ENCODE results near the gene SHKBP1. TPM values are rescaled to one million over a fixed set of nuclear protein-coding genes. Genes with fewer than 3 reads are reported as not detected.

The SHKBP1 gene
- total RNA-seq, 1 donor from 2014 or later: 28.6 TPM

DNA sequence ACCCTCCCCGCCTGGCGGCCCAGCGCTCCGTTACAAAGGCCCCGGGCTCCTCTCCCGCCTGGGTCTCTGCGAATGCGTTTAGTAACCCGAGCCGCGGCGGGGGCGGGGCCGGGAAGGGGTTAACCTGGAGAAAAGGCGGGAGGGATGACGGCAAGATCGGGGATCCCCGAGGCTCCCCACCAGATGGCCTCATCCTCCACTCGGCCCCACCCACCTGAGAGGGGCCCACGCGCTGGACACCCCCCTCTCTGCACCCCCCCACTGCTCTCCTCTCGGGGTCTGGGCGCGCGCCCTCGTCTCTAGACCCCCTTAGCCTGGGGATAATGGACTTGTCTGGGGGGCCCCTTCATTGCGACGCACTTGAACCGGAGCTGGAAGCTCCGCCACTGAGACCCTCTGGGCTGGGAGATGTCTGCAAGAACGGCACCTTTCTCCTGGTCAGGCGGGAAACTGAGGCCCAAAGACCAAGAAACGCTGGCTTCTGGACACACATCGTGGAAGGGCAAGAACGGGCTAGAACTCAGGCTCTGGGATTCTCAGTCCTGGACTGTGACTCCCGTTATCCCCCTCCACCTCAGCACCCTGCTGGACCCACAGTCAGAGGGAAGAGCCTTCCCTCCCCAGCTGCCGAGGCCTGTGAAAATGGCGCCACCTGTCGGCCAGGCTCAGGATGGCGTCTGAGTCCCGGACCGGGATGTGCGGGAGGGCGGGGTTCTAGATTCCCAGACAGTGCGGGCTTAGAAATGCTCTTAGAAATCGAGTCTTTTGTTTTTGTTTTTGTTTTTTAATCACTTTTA lies 21.6 kb downstream of the SHKBP1 start:
- intact Hi-C loops (cut with DNase I): loop anchor here (2.0 to 5.0 kb wide), 2 partner anchors 70 to 461 kb away; no protein-coding TSS in a partner anchor
- DNase-seq (ENCODE audit: low spot score): peak; percentile 95

DNA sequence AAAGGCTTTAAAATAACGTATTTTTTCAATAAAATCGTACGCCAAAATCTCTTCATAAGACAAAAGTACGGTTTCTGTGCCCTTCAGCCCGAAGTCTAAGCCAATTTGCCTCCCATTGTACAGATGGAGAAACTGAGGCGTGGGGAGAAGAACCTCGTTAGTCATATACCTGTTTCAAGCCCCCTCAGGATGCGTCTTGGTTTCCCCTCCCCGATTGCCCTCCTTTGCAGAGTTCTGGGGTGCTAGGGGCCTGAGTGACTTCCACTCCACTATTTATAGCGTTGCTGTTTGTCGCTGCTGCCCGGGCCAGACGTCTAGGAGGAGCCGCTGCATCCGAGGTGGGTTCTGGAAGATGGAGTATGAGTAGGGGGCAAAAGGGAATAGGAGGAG lies 22.2 kb downstream of the SHKBP1 start:
- DNase-seq (ENCODE audit: low spot score): no peak
- intact Hi-C loops (cut with DNase I): loop anchor here (2.0 to 5.0 kb wide), 2 partner anchors 70 to 462 kb away; no protein-coding TSS in a partner anchor

DNA sequence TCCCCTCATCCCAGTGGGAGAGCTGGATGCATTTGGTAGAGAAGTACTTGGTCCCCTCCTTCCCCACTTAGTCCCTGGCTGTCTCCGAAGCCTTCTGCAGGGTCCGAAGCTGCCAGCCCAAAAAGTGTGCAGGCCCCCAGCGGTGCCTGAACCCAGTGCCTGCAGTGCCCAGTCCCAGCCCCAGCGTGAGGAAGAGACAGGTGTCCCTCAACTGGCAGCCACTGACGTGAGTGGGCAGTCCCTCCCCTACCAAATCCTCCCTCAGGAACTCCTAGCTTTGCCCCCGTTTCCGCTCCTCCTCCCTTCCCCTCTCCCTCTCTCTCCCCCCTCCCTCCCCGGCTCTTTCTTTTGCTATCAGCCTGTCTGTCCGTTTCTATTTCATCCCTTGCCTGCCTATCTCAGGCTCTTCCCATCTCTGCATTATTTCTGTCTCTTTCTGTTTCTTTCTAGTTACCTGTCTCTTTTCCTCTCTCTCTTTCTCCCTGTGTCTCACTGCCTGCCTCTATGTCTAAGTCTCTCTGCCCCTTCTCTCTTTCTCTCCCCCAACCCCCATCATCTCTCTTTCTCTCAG lies 22.7 kb downstream of the SHKBP1 start:
- DNase-seq (ENCODE audit: low spot score): no peak
- intact Hi-C loops (cut with DNase I): loop anchor here (2.0 to 5.0 kb wide), 2 partner anchors 71 to 462 kb away; no protein-coding TSS in a partner anchor

DNA sequence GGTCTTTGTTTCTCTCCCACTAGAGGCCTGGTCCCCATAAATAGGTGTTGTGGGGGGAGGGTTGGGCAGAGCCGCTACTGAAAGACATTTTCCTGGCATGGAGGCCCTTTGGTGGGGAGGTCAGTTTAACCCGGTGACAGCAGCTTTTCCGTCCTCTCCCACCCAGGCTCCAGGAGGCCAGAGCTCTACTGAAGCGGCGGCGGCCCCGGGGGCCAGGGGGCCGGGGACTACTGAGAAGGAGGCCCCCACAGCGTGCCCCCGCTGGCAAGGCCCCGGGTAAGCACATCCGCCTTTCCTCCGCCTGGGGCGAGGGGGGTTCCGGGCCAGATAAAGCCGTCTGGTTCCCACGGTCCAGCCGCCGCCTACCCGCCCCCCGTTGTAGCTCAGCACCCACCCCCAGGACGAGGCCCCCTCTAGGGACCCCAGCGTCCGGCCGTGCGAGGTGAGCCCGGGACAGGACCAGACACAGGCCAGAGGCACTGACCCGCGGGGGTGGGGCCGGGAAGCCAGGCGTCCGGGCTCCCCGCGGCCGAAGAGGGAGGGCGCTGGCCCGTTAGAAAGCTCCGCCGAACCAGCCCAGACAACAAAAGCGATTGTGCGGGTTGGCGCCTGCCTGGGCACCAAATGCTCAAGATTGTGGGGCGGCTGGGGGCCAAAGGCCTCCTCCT lies 23.4 kb downstream of the SHKBP1 start:
- DNase-seq (ENCODE audit: low spot score): no peak
- intact Hi-C loops (cut with DNase I): loop anchor here (2.0 to 5.0 kb wide), 7 partner anchors 29 to 463 kb away; partner anchors contain the start of genes BLVRB, COQ8B, ITPKC and SERTAD3

DNA sequence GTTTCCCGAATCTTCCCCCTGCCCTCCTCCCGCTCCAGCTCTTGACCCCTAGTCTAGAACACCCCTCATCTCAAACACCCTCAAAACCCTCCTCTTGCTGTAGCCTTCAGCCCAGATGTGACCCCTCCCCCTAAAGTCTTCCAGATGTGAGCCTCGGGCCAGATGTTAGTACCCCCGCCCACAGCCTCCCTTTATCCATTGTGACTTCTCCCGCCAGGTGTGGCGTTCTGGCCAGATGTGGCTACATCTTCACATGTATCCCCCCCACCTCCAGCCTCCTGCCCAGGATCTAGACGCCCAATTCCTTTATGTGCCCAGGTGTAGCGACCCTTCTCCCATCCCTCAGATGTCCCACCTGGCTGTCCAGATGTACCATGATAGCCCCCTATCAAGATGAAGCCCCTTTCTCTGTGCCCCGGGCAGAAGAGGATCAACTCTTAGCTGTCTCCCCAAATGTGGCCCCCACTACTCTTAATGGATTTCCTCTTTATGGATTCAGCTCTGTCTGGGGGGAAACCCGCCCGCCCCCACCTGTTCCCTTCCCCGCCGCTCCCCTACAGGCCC lies 24.0 kb downstream of the SHKBP1 start:
- DNase-seq (ENCODE audit: low spot score): no peak
- intact Hi-C loops (cut with DNase I): loop anchor here (2.0 to 5.0 kb wide), 5 partner anchors 30 to 298 kb away; partner anchors contain the start of genes BLVRB, COQ8B, ITPKC and SERTAD3

DNA sequence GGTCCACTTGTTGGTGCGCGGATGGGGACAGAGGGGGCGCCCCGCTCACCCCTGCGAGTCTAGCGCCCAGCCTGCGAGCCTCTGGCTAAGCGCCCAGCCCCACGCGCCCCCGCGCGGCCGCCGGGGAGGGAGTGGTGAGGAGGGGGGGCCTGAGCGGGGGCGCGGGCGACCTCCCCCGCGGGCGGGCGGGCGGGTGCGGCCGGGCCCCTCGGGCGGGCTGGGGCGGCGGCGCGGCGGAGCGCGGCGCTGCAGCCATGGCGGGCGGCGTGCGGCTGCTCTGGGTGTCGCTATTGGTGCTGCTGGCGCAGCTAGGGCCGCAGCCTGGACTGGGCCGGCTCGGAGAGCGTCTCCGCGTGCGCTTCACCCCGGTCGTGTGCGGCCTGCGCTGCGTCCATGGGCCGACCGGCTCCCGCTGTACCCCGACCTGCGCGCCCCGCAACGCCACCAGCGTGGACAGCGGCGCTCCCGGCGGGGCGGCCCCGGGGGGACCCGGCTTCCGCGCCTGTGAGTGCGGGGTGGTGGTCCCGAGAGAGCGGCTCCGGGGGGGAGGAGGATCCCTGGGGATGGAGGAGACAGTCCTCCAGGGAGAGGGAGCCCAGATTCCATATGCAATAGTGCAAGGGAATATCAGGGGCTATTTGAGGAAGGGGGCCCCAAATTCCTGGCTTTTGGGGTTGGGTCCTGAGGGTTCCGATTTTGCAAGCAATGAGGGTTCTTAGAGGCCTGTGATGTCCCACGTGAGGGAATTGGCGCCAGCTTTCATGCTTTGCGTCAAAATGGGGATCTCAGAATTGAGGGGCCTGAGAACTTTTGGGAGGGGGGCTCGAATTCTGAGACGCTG lies 24.7 kb downstream of the SHKBP1 start, which contains the start of gene LTBP4:
TSS of gene LTBP4 (plus strand) at position 236 of the 841 bp plus-strand sequence. CDS start at position 255, 19 bp downstream.
- intact Hi-C loops (cut with DNase I): loop anchor here (2.0 to 5.0 kb wide), 5 partner anchors 31 to 299 kb away; partner anchors contain the start of genes BLVRB, COQ8B, ITPKC and SERTAD3

DNA sequence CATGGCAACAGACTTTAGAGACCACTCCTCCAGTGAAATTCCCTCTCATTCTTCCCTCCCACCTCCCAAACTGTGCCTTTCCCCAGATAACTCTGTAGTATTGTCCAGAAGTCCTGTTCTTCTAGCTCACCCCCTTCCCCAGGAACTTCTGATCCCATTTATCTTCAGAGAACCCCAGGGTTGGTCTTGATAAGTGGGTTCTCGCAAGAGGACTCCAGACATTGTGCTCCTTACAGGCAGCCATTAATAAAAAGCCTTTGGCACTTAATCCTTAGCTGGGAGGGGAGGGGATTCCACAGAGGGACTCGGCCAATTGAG lies 26.4 kb downstream of the SHKBP1 start:
- intact Hi-C loops (cut with DNase I): loop anchor here (5.0 kb wide), 4 partner anchors 114 to 301 kb away; partner anchors contain the start of genes BLVRB, COQ8B, ITPKC and SERTAD3
- DNase-seq (ENCODE audit: low spot score): no peak

More for the DNA sequence above, 24.7 kb downstream of the SHKBP1 start, which contains the start of gene LTBP4:
- no peak for DNase-seq (ENCODE audit: low spot score)

DNA sequence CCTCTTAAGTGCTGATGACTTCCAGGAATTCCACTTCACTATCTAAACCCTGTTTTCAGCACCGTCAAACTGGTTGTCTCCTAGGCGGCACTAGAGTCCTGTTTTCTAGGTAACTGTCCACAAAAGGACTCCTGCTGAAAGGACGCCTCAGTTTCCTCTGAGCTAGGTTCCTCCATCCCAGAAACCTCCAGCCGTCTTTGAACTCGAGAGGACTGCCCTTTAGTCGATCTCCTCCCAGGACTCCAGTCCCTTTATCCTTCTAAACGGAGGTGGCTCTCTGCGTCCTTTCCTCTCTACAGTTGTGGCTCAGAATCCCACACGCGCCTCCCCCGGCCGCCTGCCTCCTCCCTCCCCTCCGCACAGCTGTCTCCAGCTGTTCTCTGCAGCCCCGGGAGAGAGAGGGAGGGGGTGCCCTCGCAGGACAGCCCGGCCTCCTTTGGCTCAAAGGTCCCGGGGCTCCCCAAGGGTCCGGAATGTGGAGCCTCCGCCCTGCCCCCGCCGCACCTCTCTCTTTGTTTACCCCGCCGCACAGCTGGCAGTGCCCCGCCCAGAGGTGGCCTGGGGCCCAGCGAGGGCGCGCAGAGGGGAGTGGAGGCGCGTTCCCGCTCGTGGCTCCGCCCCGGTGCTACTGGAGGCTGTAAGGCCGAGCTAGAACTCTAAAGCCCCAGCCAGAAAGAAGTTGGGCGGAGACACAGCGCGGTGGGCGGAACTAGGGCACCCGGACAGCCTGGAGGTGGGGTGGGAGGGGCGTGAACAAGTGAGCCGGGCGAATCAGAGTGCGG lies 26.9 kb downstream of the SHKBP1 start:
- DNase-seq (ENCODE audit: low spot score): peak; percentile 97
- intact Hi-C loops (cut with DNase I): loop anchor here (2.0 to 5.0 kb wide), 5 partner anchors 31 to 301 kb away; partner anchors contain the start of genes BLVRB, COQ8B, ITPKC and SERTAD3

DNA sequence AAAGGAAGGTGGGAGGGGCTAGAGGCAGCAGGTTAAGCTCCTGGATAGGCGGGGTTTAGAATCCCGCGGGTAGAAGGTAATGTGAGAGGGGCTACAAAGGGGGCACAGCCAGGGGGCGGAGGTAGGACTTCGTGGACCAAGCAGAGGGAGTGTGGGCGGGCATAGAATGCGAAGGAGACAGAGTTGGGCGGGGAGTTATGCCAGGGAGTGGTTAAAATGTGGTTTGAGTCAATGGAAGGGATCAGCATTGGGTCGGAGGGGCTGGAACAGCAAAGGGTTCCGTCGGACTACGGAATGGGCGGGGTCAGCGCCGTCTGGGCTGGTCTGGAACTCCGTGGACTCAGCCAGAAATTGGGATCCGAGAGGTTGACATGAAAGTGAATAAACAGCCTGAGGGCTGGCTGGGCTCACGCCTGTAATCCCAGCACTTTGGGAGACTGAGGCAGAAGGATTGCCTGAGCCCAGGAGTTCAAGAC lies 27.5 kb downstream of the SHKBP1 start:
- DNase-seq (ENCODE audit: low spot score): no peak
- intact Hi-C loops (cut with DNase I): loop anchor here (2.0 to 5.0 kb wide), 5 partner anchors 31 to 302 kb away; partner anchors contain the start of genes BLVRB, COQ8B, ITPKC and SERTAD3

DNA sequence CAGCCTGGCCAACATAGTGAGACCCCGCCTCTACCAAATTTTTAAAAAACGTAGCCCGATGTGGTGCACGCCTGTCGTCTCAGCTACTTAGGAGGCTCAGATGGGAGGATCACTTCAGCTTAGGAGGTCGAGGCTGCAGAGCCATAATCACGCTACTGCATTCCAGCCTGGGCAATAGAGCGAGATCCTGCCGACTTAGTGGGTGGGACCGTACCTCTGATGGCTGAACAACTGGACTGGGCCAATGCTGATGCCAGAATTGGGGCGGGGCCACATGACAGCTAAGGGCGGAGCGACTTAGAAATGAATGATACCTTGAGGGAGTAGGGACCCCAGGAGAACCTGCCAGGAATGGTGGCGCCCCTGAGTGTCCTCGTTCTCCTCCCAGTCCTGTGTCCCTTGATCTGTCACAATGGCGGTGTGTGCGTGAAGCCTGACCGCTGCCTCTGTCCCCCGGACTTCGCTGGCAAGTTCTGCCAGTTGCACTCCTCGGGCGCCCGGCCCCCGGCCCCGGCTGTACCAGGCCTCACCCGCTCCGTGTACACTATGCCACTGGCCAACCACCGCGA lies 28.1 kb downstream of the SHKBP1 start:
- no peak for DNase-seq (ENCODE audit: low spot score)
- intact Hi-C loops (cut with DNase I): loop anchor here (2.0 to 5.0 kb wide), 5 partner anchors 30 to 302 kb away; partner anchors contain the start of genes BLVRB, COQ8B, ITPKC and SERTAD3

DNA sequence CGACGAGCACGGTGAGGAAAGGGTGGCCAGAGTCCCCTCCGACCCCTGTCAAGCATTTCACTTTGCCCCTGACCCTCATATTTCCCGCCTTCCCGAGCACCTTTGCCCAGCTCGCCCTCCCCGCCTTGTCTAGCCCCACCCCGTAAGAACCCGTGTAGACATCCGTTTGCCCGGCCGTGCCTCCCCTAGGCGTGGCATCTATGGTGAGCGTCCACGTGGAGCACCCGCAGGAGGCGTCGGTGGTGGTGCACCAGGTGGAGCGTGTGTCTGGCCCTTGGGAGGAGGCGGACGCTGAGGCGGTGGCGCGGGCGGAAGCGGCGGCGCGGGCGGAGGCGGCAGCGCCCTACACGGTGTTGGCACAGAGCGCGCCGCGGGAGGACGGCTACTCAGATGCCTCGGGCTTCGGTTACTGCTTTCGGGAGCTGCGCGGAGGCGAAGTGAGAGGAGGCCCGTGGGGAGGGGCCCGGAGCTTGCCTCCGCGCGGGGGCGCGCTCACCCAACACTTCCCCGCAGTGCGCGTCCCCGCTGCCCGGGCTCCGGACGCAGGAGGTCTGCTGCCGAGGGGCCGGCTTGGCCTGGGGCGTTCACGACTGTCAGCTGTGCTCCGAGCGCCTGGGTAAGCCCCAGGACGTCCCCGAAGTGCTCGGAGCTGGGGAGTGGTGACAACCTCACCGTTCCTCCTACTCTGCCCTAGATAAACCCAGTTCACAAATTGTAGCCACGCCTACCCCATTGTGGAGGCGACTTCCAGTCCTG lies 28.7 kb downstream of the SHKBP1 start:
- intact Hi-C loops (cut with DNase I): loop anchor here (2.0 kb wide), 1 partner anchor 29 kb away; no protein-coding TSS in a partner anchor
- peak; percentile 84 for DNase-seq (ENCODE audit: low spot score)

DNA sequence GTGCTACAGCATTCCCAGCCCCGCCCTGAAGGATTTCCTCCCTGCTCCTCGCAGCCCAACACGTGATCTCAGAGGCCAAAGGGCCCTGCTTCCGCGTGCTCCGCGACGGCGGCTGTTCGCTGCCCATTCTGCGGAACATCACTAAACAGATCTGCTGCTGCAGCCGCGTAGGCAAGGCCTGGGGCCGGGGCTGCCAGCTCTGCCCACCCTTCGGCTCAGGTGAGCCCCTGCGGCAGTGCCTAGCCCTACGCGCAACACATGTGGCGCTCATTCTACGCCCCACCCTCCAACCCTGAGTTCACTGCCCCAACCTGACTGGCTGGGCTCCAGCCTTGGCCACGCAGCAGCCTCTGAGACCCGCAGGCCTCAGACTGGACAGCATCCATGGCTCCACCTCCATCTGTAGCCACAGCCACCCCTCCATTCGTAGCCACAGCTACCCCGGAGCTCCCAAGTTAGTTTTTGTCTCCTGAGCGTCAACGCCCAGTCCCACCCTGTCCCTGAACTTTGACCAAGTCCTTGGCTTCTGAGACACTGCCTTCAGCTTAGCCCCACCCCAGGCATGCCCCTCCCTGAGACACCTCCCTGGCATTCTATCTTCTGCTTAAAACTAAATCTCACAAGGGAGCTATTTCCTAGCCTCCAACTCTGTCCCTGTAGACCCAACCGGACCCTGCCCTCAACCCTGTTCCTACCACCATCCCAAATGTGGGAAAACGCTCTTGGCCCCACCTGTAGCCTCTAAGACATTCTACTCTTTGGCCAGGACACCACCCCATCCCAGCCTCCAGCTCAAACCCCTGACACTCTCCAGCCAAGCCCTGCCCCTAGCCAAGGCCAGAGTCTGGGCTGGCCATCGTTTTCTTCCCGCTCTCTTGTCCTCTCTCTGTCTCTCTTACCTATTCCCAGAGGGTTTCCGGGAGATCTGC lies 30.9 kb downstream of the SHKBP1 start:
- no peak for DNase-seq (ENCODE audit: low spot score)
- intact Hi-C loops (cut with DNase I): no loop called here

DNA sequence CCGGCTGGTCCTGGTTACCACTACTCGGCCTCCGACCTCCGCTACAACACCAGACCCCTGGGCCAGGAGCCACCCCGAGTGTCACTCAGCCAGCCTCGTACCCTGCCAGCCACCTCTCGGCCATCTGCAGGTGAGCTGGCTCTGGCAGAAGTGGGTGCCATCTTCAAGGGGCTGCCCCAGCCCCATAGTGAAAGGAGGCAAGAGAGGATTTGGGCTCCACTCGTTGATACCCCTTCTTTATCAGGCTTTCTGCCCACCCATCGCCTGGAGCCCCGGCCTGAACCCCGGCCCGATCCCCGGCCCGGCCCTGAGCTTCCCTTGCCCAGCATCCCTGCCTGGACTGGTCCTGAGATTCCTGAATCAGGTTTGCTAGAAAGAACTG lies 31.6 kb downstream of the SHKBP1 start:
- no peak for DNase-seq (ENCODE audit: low spot score)
- intact Hi-C loops (cut with DNase I): no loop called here

DNA sequence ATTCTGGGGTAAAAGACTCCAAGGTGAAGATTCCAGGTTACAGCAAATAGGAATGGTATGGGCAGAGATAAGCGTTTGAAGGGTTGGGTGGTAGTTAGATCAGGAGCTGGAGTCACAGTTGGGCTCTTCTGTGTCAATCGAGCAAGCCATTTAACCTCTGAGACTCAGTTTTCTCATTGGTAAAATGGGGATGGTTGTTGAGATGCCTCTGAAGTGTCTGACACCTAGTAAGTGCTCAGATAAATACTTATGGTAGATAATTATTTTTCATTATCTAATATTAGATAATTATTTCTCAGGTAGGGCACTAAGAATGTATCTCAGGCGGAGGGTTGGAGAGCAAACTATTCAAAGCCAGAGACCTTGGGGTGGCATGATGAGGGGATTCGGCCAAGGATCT lies 32.3 kb downstream of the SHKBP1 start:
- intact Hi-C loops (cut with DNase I): no loop called here
- DNase-seq (ENCODE audit: low spot score): no peak

DNA sequence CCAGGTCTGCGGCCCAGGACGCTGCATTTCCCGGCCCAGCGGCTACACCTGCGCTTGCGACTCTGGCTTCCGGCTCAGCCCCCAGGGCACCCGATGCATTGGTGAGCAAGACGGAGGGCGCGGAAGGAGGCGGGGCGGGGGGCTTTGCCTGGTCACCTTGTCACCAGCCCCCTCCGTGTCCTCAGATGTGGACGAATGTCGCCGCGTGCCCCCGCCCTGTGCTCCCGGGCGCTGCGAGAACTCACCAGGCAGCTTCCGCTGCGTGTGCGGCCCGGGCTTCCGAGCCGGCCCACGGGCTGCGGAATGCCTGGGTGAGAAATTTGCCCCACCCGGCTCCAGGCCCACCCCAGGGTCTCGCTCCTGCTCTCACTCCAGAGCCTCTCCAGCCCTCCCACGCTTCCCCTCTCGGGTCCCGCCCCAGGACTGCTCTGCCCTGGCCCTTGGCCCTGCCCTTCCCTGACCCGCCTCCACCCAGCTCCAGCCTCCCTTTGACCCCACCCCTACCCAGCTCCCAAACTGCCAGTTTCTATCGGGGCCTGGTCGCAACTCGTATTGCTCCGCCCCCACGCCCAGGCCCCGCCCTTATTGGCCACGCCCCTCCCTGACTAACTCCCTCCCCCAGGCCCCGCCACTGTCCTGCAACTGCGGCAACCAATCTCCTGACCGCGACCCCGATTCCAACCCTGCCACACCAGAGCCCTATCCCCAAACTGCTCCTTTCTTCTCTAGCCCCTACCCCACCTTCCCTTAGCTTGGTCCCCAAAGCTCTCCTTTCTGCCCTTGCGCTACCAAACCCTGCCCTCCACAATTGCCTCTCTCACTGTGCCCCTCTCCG lies 33.1 kb downstream of the SHKBP1 start:
- intact Hi-C loops (cut with DNase I): no loop called here
- peak; percentile 92 for DNase-seq (ENCODE audit: low spot score)

Measured in cardiac septum (tissue), 1 donor.